ENCODE measurements around the gene PDCD1LG2.

GRCh38 chr9:5532306-5532705 lies 22.0 kb downstream of the PDCD1LG2 start:
- TF ChIP-seq, protein P1, sequence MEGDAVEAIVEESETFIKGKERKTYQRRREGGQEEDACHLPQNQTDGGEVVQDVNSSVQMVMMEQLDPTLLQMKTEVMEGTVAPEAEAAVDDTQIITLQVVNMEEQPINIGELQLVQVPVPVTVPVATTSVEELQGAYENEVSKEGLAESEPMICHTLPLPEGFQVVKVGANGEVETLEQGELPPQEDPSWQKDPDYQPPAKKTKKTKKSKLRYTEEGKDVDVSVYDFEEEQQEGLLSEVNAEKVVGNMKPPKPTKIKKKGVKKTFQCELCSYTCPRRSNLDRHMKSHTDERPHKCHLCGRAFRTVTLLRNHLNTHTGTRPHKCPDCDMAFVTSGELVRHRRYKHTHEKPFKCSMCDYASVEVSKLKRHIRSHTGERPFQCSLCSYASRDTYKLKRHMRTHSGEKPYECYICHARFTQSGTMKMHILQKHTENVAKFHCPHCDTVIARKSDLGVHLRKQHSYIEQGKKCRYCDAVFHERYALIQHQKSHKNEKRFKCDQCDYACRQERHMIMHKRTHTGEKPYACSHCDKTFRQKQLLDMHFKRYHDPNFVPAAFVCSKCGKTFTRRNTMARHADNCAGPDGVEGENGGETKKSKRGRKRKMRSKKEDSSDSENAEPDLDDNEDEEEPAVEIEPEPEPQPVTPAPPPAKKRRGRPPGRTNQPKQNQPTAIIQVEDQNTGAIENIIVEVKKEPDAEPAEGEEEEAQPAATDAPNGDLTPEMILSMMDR (IDR thresholded peaks at IDR 0.05) = no peak
- TF ChIP-seq POLR2A (IDR thresholded peaks at IDR 0.05) (no peak), POLR2AphosphoS5 (IDR thresholded peaks at IDR 0.05) (no peak)

All from stomach (tissue), 4 donors.